ENCODE data around the gene GRAP2. TPM values are rescaled to one million over a fixed set of nuclear protein-coding genes. Genes with fewer than 3 reads are reported as not detected.

Gene GRAP2
- total and polyA plus RNA-seq, 9 of the 15 experiments (the other 6 are each of a cell fraction or from before 2014, with no cell fraction given), result 4.8 to 88.7 (median 60.4) TPM

GRCh38 chr22:39965748-39966147, 64.9 kb downstream of the GRAP2 start (continued):
- TF ChIP-seq TFAP4 (CRISPR knock-in tag; IDR thresholded peaks at IDR 0.05; ENCODE audit: borderline replicate concordance) (0 out of 2 replicates have a peak, but pooled peaks have one; percentile 33), ZNF507 (tag; conservative IDR thresholded peaks at IDR 0.05) (no peak), ETV1 (tag; conservative IDR thresholded peaks at IDR 0.05; ENCODE audit: low read depth) (no peak), ZNF79 (CRISPR knock-in tag; IDR thresholded peaks at IDR 0.05; ENCODE audit: low read depth) (no peak), JUND (IDR thresholded peaks at IDR 0.05; ENCODE audit: borderline replicate concordance, low read depth, low read length) (peak; percentile 98), JUND (tag; IDR thresholded peaks at IDR 0.05; ENCODE audit: borderline replicate concordance, low read depth, low read length) (peak; percentile 97; the same call in 2 of the 3 replicates), SMARCE1 (IDR thresholded peaks at IDR 0.05) (peak; percentile 80), RFX5 (IDR thresholded peaks at IDR 0.05; ENCODE audit: low read depth, low read length) (peak; percentile 30; the same call in 1 of the 2 replicates), SMARCC2 (IDR thresholded peaks at IDR 0.05; ENCODE audit: low read depth) (peak; percentile 48; the same call in 1 of the 2 replicates), MECOM (CRISPR knock-in tag; IDR thresholded peaks at IDR 0.05) (0 out of 2 replicates have a peak, but pooled peaks have one; percentile 10), FOS (IDR thresholded peaks at IDR 0.05; ENCODE audit: extremely low read depth, insufficient read length) (peak; percentile 51), TAF15 (IDR thresholded peaks at IDR 0.05; ENCODE audit: low read depth, low read length) (no peak), HDAC2 (IDR thresholded peaks at IDR 0.05) (peak; percentile 45; the same call in 1 of the 2 replicates), PML (IDR thresholded peaks at IDR 0.05; ENCODE audit: low read length) (peak; percentile 46; the same call in 1 of the 2 replicates)

Data from K562 (cell line).